HG03575 (cell line): ENCODE data around the gene HEATR5A.
"Not testable (repeated sequence)": the region's sequence is repeated elsewhere in the genome, so short reads cannot be mapped to it uniquely, and the experiment has no call there.

ENCODE experiments used
- ATAC-seq: cut with Tn5 transposase; IDR thresholded peaks from one replicate; pipeline ENCODE4 v1.9.1; 2021; ENCODE audit not compliant: unreplicated experiment, insufficient number of reproducible peaks, low FRiP score; ENCODE audit errors: extremely low read depth

The HEATR5A gene

GRCh38 chr14:31395572-31396205 is 24.7 kb downstream of the HEATR5A start:
- no peak for ATAC-seq

GRCh38 chr14:31395119-31395518 is 25.2 kb downstream of the HEATR5A start:
- no peak for ATAC-seq

DNA sequence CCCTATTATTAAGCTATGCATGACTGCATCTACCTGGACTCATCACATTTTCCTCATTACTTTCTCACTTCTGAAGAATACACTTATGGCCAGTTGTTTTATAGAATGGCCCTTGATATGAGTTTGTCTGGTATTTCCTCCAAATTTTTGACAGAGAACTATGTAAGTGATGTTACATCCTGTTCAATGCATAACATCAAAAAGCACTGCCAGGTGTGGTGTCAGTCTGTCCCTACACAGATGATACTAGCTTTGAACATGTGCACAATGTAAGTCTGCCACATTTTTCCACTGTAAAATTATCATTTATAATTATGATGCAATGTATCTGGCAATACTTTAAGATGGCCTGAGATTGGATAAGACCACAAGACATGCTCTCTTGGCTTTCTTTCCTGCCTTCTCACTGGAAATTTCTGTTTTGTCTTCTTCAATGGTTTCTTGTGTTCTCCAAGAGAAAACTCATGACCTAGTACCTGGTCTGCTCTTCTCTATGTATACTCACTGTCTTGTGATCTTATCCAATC is 28.3 kb downstream of the HEATR5A start:
- no peak for ATAC-seq

DNA sequence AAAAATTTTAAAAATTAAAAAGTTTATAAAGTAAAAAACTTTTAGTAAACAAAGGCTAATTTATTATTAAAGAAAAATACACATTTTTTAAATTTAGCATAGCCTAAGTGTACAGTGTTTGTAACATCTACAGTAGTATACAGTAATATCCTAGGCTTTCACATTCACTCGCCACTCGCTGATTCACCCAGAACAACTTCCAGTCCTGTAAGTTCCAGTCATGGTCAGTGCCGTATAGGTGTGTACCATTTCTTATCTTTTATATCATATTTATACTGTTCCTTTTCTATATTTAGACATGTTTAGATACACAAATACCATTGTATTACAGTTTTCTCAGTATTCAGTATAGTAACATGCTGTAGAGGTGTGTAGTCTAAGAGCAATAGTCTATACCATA is 28.9 kb downstream of the HEATR5A start:
- no peak for ATAC-seq

DNA sequence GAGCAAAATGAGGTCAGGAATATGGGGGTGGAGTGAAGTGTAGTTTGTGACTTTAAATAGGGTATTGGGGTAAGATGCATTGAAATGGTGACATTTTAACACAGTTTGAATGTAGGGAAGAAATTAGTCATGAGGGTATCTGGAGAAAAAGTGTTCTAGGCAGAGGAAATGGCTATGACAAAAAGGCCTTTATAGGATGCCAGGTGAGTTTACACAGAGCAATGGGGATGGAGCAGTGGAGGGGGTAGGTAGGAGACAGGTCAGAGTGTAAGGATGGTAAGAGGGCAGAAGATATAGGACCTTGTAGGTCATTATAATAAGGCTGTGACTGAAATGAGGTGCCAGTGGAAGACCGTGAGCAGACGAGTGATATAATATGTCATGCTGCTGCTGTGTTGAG is 30.4 kb downstream of the HEATR5A start:
- ATAC-seq, result no peak

DNA sequence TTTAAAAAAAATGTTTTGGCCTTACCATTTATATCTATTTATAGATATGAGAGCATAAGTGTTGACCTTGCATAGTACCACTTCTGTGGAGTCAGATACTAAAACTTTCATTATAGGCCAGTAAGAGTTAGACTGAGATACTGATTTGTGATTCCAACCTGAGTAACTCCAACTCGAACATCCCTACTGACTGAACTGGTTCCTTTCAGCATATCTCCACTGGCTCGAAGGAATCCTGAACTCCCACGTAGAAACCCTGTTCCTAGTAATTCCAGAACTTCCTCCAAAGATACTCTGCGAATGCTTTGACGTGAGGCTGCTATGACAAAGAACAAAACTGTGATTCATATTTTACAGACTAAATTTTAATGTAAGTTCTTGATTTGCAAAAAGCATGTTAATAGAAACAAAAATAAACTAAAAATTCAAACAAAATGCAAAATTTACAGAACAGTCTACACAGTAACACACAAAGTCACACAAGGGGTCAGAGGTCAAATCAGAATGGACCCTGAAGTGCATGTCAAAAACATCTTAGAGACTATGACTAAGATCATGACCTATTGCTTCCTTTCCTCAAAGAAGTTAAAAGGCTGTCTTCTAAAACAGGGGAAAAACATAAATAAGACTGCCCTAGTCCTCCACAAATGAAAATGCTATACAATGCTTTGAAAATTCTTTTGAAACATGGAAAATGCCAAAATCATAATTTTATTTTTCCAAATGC is 31.5 kb downstream of the HEATR5A start:
- no peak for ATAC-seq

DNA sequence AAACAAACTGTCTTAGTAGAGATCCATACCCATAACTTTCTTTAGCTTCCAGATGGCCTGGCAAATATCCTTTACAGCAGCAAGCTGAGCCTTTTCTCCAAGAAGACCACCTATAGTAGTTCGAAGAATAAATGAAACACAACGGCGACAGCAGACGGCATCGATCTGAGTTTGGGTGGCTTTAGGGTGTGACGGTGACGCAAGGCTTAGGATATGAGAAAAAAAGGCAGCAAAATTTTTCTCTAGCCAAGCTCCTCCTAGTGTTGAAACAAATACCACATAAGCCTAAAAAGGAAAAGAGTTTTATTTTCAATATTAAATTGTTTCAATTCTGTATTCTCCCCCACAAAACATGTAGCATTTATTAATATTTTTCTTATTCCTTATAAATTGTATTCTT is 33.3 kb downstream of the HEATR5A start:
- no peak for ATAC-seq

GRCh38 chr14:31386271-31386670 is 34.1 kb downstream of the HEATR5A start:
- no peak for ATAC-seq

- ATAC-seq, result no peak
Observed at GRCh38 chr14:31382221-31382620, 38.1 kb downstream of the HEATR5A start.

- ATAC-seq, result no peak
Observed at GRCh38 chr14:31380106-31380505, 40.2 kb downstream of the HEATR5A start.

GRCh38 chr14:31379125-31379947 is 41.0 kb downstream of the HEATR5A start:
- not testable (repeated sequence) for ATAC-seq

DNA sequence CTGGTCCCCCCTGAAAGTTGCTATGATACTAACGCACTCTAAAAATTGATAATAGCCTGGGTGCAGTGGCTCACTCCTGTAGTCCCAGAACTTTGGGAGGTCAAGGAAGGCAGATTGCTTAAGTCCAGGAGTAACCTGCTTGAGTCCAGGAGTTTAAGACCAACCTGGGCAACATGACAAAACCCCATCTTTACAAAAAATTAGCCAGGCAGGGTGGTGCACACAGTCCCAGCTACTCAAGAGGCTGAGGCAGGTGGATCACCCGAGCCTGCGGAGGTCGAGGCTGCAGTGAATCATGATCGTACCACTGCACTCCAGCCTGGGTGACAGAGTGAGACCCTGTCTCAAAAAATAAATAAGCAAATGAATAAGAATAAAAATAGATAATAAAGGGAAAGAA is 42.9 kb downstream of the HEATR5A start:
- no peak for ATAC-seq

- no peak for ATAC-seq
Observed at GRCh38 chr14:31371646-31372045, 48.7 kb downstream of the HEATR5A start.

GRCh38 chr14:31363331-31364073 is 56.8 kb downstream of the HEATR5A start:
- ATAC-seq, result no peak

DNA sequence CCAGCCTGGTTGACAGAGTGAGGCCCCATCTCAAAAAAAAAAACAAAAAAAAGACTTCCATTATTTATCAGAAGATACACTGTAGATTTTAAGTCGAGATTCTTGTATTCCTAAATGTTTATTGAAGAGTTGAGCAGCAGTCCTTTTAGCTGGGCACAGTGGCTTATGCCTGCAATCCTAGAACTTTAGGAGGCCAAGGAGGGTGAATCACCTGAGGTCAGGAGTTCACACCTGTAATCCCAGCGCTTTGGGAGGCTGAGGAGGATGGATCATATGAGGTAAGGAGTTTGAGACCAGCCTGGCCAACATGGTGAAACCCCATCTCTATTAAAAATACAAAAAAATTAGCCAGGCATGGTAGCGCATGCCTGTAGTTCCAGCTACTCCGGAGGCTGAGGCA is 57.6 kb downstream of the HEATR5A start:
- ATAC-seq, result no peak

GRCh38 chr14:31361761-31362160 is 58.6 kb downstream of the HEATR5A start:
- not testable (repeated sequence) for ATAC-seq

- no peak for ATAC-seq
Observed at GRCh38 chr14:31360919-31361662, 59.3 kb downstream of the HEATR5A start.

GRCh38 chr14:31357279-31357678 is 63.1 kb downstream of the HEATR5A start:
- ATAC-seq, result no peak
